Astrocyte of the spinal cord (primary cell): ENCODE data around the gene MMS19.

Experiments used
- DNase-seq: peaks from one replicate; pipeline ENCODE4 v3.0.0; 2011; ENCODE audit warnings: low read depth, low spot score
- H3K4me3 ChIP-seq: 2 replicates; pipeline ENCODE4 v1.5.1; 2011; ENCODE audit warnings: low read depth, mild to moderate bottlenecking, low read length, moderate library complexity
- CTCF ChIP-seq: IDR thresholded peaks from 2 replicates; pipeline ENCODE4 v1.5.1; 2012; ENCODE audit warnings: low read depth, mild to moderate bottlenecking, low read length, inconsistent platforms
- in situ Hi-C: cut with HindIII; loops from 2 replicates; pipeline ENCODE4 v1.10.0; 2017; ENCODE audit warnings: low sequenced_read_pairs

The MMS19 gene

DNA sequence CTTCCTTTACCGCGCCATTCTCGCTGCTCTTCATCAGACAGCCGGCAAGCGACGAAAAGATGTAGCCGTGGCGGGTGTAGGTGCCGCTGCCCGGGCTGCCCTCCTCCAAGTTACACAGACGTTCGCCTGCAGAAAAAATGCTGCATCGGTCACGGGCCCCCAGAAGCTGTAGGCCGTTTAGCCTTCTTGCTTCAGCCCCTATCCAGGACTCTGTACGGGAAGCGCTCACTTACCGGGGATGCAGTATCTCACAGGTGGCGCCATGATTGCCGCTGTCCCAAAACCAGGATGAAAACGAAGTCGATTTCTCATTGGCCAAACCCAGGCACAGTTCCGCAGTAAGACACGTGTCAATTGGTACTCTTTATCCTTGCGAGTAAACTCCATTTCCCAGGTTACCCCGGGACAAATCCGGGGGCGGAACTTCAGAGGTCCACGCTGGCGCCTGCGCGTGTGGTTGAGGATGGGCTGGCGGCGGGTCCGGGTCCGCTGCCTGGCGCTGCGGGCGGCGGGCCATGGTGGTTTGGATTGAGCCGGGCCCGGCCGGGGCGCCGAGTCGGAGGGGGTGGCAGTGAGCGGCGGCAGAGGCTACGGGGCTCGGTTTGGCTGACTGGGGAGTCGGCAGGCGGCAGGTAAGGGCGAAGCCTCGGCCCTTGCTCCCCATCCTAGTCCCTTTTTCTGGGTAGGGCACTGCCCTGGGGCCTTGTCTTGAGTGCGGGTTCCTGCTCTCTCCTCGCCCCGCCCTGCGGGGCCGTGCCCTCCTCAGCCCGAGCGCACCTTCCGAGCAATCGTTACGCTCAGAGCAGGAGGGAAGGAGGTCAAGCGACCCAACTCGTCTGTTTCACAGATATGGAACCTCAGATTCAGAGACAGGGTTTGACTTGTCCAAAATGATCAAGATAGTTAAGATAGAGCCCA, 52.2 kb downstream of the MMS19 start, which contains the start of the genes EXOSC1 and ZDHHC16:
Gene EXOSC1, minus strand, starts transcription at position 285 of the 918 bp plus-strand sequence. Its CDS starts 21 bp downstream, at position 264.
Gene ZDHHC16, plus strand, starts transcription at position 454 of the 918 bp plus-strand sequence. CDS start 5,501 bp downstream, outside the sequence.
- peak; percentile 96 for DNase-seq
- in situ Hi-C loops, result no loop called here
- H3K4me3 ChIP-seq, result peak within 1 kb of the TSS; percentile 99
- TF ChIP-seq CTCF, result no peak

DNA sequence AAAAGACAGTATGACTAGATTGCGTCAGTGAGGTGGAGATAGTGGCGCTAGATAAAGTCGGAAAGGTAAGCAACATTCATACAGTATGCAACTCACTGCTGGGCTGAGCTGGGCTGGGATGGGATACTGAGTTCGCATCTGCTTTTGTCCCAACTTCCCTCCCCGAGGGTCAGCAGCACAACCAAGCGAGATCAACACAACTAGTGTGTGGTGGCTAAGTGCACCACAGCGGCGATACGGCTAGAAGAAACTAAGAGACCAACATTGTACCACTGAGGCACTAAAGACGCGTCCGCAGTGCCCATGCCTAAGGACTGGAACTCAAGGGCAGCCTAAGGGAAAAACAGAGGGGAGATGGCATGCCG, 52.9 kb downstream of the MMS19 start:
- in situ Hi-C loops, result no loop called here
- peak overlapping the region; percentile 99 for H3K4me3 ChIP-seq
- no peak for TF ChIP-seq CTCF
- DNase-seq, result no peak

- in situ Hi-C loops, result no loop called here
- TF ChIP-seq CTCF, result no peak
- no peak overlapping the region for H3K4me3 ChIP-seq
- DNase-seq, result no peak
Measured at GRCh38 chr10:97444212-97444611, 54.0 kb downstream of the MMS19 start.

DNA sequence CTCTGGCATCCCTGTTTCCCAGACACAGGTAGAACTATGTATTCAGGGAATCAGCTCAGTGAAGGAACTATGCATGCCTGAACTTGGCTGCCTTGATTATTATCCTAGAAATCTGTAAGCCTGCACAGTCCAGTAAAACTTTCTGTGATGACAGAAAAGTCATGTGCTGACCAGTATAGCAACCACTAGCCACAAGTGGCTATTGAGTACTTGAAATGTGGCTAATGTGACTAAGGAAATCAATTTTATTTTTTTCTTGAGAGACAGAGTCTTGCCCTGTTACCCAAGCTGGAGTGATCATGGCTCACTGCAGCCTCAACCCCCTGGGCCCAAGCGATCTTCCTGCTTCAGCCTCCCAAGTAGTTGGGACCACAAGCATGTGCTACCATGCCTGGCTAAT, 55.9 kb downstream of the MMS19 start:
- in situ Hi-C loops, result no loop called here
- H3K4me3 ChIP-seq, result no peak overlapping the region
- TF ChIP-seq CTCF, result no peak
- no peak for DNase-seq

- no peak for DNase-seq
Measured at GRCh38 chr10:97435211-97435610, 63.0 kb downstream of the MMS19 start.

GRCh38 chr10:97434557-97434956, 63.7 kb downstream of the MMS19 start:
- no peak for TF ChIP-seq CTCF
- no peak for DNase-seq
- H3K4me3 ChIP-seq, result no peak overlapping the region
- in situ Hi-C loops, result no loop called here

More at GRCh38 chr10:97435211-97435610, 63.0 kb downstream of the MMS19 start:
- no peak for TF ChIP-seq CTCF
- H3K4me3 ChIP-seq, result no peak overlapping the region
- in situ Hi-C loops, result no loop called here
